IPS-18c (cell line): ENCODE measurements around the gene NLGN3.

ENCODE experiments used
- H3K4me3 ChIP-seq: 2 replicates; pipeline ENCODE4 v1.7.0; 2013; ENCODE audit warnings: low read depth, mild to moderate bottlenecking, low read length, moderate library complexity; ENCODE audit not compliant: insufficient read depth
- H3K9me3 ChIP-seq: one replicate; pipeline ENCODE4 v1.6.1; 2013; ENCODE audit warnings: mild to moderate bottlenecking, low read length, moderate library complexity; ENCODE audit not compliant: control insufficient read depth, insufficient read depth

Gene NLGN3

DNA sequence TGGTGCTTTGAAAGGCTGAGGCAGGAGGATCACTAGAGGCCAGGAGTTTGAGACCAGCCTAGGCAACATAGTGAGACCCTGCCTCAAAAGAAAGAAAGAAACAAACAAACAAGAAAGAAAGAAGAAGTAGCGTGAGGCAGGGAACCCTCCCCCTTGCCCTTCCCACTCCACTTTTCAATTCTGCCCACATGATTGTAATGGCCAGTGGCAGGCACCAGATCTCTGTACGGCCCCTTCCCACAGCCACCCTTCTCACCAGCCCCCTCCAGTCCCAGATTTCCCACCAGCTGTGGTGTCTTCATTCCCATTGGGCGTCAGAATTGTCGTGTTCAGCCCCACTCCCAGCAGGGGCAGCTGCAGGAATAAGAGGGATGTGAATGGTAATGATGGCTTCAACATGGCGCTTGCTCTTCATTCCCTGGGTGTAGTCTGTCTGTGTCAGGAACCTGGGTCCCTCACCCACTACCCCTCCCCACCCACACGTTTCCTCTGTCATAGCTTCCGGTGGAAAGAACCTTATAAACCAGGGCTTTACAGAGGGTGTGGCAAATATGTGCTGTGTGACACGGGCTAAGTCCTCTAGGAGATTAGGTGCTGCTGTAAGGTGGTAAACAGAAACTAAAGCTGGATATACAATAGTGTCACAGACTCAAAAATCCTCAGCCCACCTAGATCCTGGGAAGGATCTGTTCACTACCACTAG, 33.3 kb upstream of the NLGN3 start, which contains the start of gene IL2RG:
TSS of gene IL2RG (minus strand) at position 437 of the 703 bp plus-strand sequence. CDS start at position 399, 38 bp downstream.
- Histone ChIP-seq H3K9me3 (peaks cover 2% of the 10 kb centered on the region), H3K4me3 (no peak within 1 kb of the TSS)

- Histone ChIP-seq H3K4me3 (no peak overlapping the region), H3K9me3 (peaks cover 2% of the 10 kb centered on the region)
These were observed 32.7 kb upstream of the NLGN3 start for GRCh38 chrX:71111921-71112431.

GRCh38 chrX:71117358-71117757, 27.3 kb upstream of the NLGN3 start:
- peaks cover 9% of the 10 kb centered on the region for H3K9me3 ChIP-seq
- no peak overlapping the region for H3K4me3 ChIP-seq

GRCh38 chrX:71118032-71118984, 26.3 kb upstream of the NLGN3 start, which contains the start of gene MED12:
TSS of gene MED12 (plus strand) at chrX:71118596. CDS start at chrX:71118755, 159 bp downstream.
- H3K4me3 ChIP-seq: peak within 1 kb of the TSS; percentile 39
- peaks cover 9% of the 10 kb centered on the region for H3K9me3 ChIP-seq

DNA sequence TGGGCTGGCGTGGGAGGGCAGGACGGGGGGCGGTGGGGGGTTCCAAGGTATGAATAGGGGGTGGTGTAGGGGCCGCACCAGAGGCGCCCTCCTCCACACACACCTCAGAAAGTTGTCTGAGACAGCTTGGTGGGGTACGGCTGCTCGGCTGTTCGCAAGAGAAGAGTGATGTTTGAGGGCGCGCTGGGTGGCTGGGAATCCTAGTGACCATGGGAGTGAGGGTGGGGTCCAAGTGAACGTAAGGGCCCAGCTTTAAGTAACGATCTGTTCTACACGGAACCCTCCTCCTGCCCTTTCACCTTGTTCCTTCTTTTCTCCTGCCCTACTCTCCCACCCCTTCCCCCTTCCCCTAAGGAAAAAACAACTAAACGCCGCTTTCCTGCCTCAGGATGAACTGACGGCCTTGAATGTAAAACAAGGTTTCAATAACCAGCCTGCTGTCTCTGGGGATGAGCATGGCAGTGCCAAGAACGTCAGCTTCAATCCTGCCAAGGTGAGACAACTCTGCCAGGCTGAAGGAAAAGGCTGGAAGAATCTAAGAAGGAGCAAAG, 25.6 kb upstream of the NLGN3 start:
- Histone ChIP-seq H3K9me3 (peaks cover 6% of the 10 kb centered on the region), H3K4me3 (peak overlapping the region; percentile 39)

DNA sequence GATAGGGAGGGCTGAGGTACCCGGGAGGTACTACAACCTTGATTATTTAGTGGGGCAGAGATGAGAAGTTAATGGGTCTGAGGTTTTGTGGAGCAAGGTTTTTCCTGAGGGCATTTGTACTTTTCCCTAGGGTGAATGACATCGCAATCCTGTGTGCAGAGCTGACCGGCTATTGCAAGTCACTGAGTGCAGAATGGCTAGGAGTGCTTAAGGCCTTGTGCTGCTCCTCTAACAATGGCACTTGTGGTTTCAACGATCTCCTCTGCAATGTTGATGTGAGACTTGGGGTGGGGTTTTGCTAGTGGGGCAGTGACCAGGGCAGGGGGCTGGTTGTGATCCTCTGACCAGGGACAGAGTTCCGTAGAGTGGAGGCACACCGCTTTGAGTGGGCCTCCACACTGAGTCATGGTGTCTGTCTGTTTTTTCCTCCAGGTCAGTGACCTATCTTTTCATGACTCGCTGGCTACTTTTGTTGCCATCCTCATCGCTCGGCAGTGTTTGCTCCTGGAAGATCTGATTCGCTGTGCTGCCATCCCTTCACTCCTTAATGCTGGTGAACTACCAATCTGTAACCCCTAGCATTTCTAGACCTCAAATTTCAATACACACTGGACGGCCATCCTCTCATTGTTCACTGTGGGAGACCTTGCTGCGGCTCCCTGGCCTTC, 16.3 kb upstream of the NLGN3 start:
- Histone ChIP-seq H3K4me3 (no peak overlapping the region), H3K9me3 (peaks cover 2% of the 10 kb centered on the region)

- H3K4me3 ChIP-seq: no peak overlapping the region
- peaks cover 2% of the 10 kb centered on the region for H3K9me3 ChIP-seq
These were observed 15.5 kb upstream of the NLGN3 start for GRCh38 chrX:71128915-71129765.

GRCh38 chrX:71131510-71131909, 13.1 kb upstream of the NLGN3 start:
- Histone ChIP-seq H3K9me3 (peaks cover 3% of the 10 kb centered on the region), H3K4me3 (no peak overlapping the region)

DNA sequence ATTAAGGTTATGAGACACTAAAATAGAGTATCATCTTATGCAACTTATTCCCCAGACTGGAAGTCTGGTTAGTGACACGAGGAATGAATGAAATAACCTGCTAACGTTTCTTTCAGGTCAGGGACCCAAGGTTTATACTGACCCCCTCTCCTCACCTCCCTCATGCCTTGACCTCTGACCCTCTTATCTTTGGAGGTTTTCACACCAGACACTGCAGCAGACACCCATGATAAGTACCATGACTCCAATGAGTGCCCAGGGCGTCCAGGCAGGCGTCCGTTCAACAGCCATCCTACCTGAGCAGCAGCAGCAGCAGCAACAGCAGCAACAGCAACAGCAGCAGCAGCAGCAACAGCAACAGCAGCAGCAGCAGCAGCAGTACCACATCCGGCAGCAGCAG, 4.2 kb upstream of the NLGN3 start:
- no peak overlapping the region for H3K4me3 ChIP-seq
- no peaks in the 10 kb centered on the region for H3K9me3 ChIP-seq

DNA sequence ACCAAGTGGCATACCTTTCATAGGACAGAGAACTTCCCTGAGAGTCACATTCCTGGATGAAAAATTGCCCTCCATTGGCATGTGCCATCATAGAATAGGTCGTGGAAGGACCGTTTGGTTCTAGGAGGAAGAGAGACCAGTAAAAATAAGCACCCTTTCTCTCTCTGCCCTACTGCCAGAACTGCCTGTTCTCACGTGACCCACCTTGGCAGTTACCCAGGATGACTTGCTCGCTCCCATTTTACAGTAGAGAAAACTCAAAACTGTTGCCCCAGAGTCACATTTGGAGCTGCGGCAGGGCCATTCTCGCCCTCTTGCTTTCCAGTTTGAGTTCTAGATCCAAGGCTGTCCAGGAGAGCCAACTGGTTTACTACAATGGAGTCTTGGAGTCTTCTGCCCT, 1.1 kb upstream of the NLGN3 start:
- no peak overlapping the region; the same call in 1 of the 2 replicates for H3K4me3 ChIP-seq
- no peaks in the 10 kb centered on the region for H3K9me3 ChIP-seq

DNA sequence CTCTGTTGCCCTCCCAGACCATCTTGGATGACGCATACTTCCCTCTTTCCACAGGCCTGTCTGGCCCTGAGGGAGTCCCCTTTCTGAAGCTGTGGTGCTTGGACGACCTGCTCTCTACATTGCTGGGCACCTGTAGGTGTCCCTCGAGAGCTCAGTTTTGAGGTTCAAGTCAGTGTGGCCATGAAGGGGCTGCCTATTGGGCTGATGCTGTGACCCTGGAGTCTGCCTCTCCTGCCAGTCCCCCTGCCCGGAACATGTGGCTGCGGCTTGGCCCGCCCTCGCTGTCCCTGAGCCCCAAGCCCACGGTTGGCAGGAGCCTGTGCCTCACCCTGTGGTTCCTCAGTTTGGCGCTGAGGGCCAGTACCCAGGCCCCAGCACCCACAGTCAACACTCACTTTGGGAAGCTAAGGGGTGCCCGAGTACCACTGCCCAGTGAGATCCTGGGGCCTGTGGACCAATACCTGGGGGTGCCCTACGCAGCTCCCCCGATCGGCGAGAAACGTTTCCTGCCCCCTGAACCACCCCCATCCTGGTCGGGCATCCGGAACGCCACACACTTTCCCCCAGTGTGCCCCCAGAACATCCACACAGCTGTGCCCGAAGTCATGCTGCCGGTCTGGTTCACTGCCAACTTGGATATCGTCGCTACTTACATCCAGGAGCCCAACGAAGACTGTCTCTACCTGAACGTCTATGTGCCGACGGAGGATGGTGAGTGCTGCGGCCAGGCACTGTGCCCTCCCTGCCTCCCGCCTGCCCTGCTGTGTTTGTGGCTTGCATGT, 3.0 kb downstream of the NLGN3 start:
- no peak overlapping the region for H3K4me3 ChIP-seq

DNA sequence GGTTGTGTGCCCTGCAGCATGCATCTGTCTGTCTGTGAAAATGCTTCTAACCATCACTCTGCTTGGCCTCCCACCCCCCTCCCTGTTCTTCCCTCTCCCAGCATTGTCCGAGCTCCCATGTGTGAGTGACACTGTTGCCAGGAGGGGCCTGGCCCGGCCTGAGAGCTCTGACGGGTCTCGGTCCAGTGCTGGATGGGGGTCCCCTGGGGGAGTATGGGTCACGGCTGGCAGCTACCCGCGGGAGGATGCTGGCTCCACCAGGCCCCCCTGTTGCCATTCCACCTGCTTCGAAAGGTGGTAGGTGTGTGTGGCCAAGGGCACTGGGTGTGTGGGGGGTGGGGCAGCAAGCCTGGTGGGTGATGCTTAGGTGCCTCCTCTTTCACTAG, 3.6 kb downstream of the NLGN3 start:
- no peak overlapping the region for H3K4me3 ChIP-seq

More for the DNA sequence above, 3.0 kb downstream of the NLGN3 start:
- H3K9me3 ChIP-seq: peaks cover 10% of the 10 kb centered on the region

DNA sequence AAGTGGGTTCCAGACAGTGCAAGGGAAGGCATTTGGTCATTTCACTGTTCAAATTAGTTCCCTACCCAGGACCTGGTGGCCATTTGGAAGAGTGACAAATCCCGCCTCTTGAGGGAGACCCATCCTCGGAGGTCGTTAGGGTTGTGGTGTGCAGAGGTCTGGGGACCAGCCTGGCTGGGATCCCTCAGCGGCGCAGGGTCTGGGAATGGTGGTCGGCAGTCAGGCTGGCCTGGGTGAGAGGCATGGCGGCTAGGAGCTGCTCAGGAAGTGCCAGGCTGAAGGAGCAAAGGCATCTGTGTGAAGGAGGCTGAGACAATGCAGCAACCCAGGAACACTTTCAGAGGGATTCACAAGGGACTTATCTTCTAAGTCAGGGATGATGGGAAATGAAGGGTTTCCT, 6.7 kb downstream of the NLGN3 start:
- Histone ChIP-seq H3K9me3 (peaks cover 13% of the 10 kb centered on the region), H3K4me3 (no peak overlapping the region)

More for the DNA sequence above, 3.6 kb downstream of the NLGN3 start:
- H3K9me3 ChIP-seq: peaks cover 10% of the 10 kb centered on the region

DNA sequence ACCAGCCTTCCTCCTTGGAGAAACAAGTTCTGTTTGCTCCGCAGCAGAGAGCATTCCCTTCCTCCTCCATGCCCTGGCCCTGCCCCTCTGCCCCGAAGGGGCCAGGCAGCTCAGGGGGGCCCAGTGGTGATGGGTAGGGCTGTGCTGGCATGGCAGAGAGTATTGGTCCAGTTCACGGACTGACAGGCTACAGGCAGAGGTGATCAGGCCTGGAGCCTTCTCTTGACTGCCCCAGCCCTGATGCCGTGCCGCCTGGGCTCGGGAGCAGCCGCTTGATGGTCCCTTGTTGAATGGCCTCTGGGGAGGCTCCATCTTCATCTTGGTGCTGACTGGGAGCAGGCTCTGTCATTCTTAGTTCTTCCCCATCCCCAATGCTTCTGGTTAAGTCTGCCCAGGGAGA, 9.6 kb downstream of the NLGN3 start:
- H3K4me3 ChIP-seq: no peak overlapping the region
- H3K9me3 ChIP-seq: peaks cover 10% of the 10 kb centered on the region

DNA sequence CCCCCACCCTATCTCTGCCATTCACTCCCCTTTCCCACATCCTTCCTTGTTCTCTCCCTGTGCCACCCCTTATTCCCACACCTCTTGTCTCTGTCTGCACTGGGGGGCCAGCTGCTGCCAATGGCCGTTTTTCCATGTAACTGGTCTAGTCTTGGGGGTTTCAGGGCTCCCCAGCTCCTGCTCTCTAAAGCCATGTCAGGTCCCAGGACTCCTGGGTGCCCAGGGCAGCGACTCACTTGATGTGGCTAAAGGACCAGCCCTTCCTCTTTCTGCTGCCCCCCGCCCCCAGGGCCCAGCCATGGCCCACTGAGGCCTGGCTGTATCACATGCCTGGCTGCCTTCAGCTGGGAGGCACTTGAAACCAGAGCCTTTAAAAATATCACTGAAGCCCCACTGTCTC, 10.0 kb downstream of the NLGN3 start:
- H3K4me3 ChIP-seq: no peak overlapping the region
- peaks cover 10% of the 10 kb centered on the region for H3K9me3 ChIP-seq
